Natural killer cell (primary cell): ENCODE data around the gene GSN. TPM values are rescaled to one million over a fixed set of nuclear protein-coding genes. Genes with fewer than 3 reads are reported as not detected.

Source experiments
- ATAC-seq, 3 donors: fragments of 150-1000 bp in 2 of 3; fragments of 200-7000 bp in 1 of 3; cut with Tn5 transposase; 1 replicate in 1 of 3; 2 replicates in 2 of 3; pipeline ENCODE4 v1.10.0; 2021; ENCODE audit warnings: mild to moderate bottlenecking in 2 of 3, moderate library complexity in 2 of 3
- DNase-seq, 2 donors: peaks; one replicate each; pipeline versions ENCODE4 v3.0.0 to v3.0.0-alpha.2; 2013 to 2021; ENCODE audit warnings: mixed read lengths in 1 of 2
- H3K27ac ChIP-seq: one replicate; pipeline ENCODE4 v1.5.1; 2013; ENCODE audit warnings: mild to moderate bottlenecking, low read length
- H3K27me3 ChIP-seq: one replicate; pipeline ENCODE4 v1.6.1; 2013; ENCODE audit warnings: low read length; ENCODE audit not compliant: control insufficient read depth, insufficient read depth
- H3K36me3 ChIP-seq: one replicate; pipeline ENCODE4 v1.6.1; 2013; ENCODE audit warnings: low read length; ENCODE audit not compliant: control insufficient read depth, insufficient read depth
- H3K4me1 ChIP-seq: one replicate; pipeline ENCODE4 v1.6.1; 2013; ENCODE audit warnings: low read length; ENCODE audit not compliant: control insufficient read depth, insufficient read depth
- H3K4me3 ChIP-seq: one replicate; pipeline ENCODE4 v1.5.1; 2013; ENCODE audit warnings: low read length
- H3K9me3 ChIP-seq: one replicate; pipeline ENCODE4 v1.6.1; 2013; ENCODE audit warnings: low read length; ENCODE audit not compliant: control insufficient read depth, insufficient read depth
- H3K27ac Mint-ChIP-seq, 2 donors: one replicate each; pipeline ENCODE4 v1.8.0; 2022; ENCODE audit warnings: mild to moderate bottlenecking in 2 of 2, mixed read lengths in 2 of 2, moderate library complexity in 1 of 2
- H3K27me3 Mint-ChIP-seq, 2 donors: one replicate each; pipeline ENCODE4 v1.8.0; 2022; ENCODE audit warnings: low read depth in 2 of 2, mixed read lengths in 2 of 2
- H3K36me3 Mint-ChIP-seq: one replicate; pipeline ENCODE4 v1.8.0; 2022; ENCODE audit warnings: mixed read lengths
- H3K4me1 Mint-ChIP-seq, 2 donors: one replicate each; pipeline ENCODE4 v1.8.0; 2022; ENCODE audit warnings: mixed read lengths in 2 of 2
- H3K4me3 Mint-ChIP-seq: one replicate; pipeline ENCODE4 v1.8.0; 2022; ENCODE audit warnings: mild to moderate bottlenecking, moderate library complexity, mixed read lengths
- H3K9me3 Mint-ChIP-seq, 2 donors: one replicate each; pipeline ENCODE4 v1.8.0; 2022; ENCODE audit warnings: mixed read lengths in 2 of 2
- CTCF ChIP-seq: fragments of 200-600 bp; IDR thresholded peaks from one replicate; pipeline ENCODE4 v1.8.0; 2022; ENCODE audit warnings: antibody characterized with exemption
- WGBS: methylation state at CpG from one replicate; pipeline ENCODE4 v1.1.7; 2013; ENCODE audit warnings: missing lambda C conversion rate; ENCODE audit not compliant: insufficient coverage; 5-methylcytosine and 5-hydroxymethylcytosine counted together
- intact Hi-C: fragments of 100-400 bp; cut with micrococcal nuclease; formaldehyde crosslinking; loops from one replicate; pipeline ENCODE4 v1.14.2; 2022
- total RNA-seq, 4 donors: library from RNA; stranded (reverse); fragments of 120-200 nt in 1 of 4; gene quantifications; one replicate each; pipeline versions ENCODE4 v1.2.3 to v1.2.4, GENCODE V29; 2013 to 2022

Gene GSN
- total RNA-seq, 3 donors from 2014 or later (not counting 1 experiment from before 2014, with no cell fraction given), result 92.9 to 103 (median 103) TPM

GRCh38 chr9:121278477-121279261, 10.7 kb downstream of the GSN start:
- no peaks in the 10 kb centered on the region for H3K27me3 Mint-ChIP-seq
- H3K9me3 Mint-ChIP-seq, result no peaks in the 10 kb centered on the region
- peaks cover 28% of the 10 kb centered on the region for H3K4me1 ChIP-seq
- peak; percentile 69 for TF ChIP-seq CTCF
- 45% methylated on average over 13 of the region's 13 CpGs for WGBS
- peak in 1 of 2 donors; percentile 58 for DNase-seq
- peaks cover 11% of the 10 kb centered on the region for H3K36me3 ChIP-seq
- H3K4me3 Mint-ChIP-seq, result no peak overlapping the region
- peak overlapping the region in 1 of 2 donors; percentile 80 for H3K27ac Mint-ChIP-seq
- no peak overlapping the region for H3K27ac ChIP-seq
- no peak overlapping the region for H3K4me3 ChIP-seq
- H3K36me3 Mint-ChIP-seq, result no peaks in the 10 kb centered on the region
- H3K4me1 Mint-ChIP-seq, result peaks cover 23 to 42% of the 10 kb centered on the region in 2 donors
- intact Hi-C loops, result no loop called here
- H3K9me3 ChIP-seq, result no peaks in the 10 kb centered on the region
- ATAC-seq, result peak; percentile 82 to 99 (median 98)
- no peaks in the 10 kb centered on the region for H3K27me3 ChIP-seq

DNA sequence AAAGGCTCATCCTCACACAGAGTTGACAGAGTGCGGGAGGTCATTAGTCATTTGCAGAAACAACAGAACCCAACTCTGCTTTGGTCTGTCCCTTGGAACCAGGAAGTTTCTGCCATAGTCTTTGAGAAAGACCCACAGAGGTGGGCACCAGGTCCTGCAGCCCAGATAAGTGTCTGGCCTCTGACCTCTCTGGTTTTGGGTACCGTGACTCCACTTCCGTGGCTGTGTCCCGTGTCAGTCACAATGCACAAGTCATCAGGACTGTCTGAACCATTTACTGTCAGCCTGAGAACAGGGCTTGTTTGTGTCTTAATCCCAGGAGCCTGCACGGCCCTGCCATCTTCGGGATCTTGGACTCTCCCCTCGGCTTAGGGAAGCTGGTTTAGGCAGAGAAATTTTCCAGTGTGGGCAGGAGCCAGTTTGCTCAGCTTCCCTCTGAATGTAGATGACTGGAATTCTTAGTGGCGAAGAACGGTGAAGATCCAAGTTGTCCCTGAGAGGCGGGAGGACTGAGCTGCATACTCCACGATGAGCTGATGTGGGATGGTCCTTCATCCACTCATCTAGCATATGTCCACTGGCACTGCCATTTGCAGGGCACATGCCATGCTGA, 11.9 kb downstream of the GSN start:
- Histone ChIP-seq H3K36me3 (peaks cover 11% of the 10 kb centered on the region), H3K27ac (no peak overlapping the region), H3K4me1 (peaks cover 30% of the 10 kb centered on the region), H3K9me3 (no peaks in the 10 kb centered on the region), H3K27me3 (no peaks in the 10 kb centered on the region), H3K4me3 (no peak overlapping the region)
- Mint-ChIP-seq H3K4me3 (no peak overlapping the region), H3K27me3 (no peaks in the 10 kb centered on the region), H3K4me1 (peaks cover 23 to 44% of the 10 kb centered on the region in 2 donors), H3K36me3 (no peaks in the 10 kb centered on the region), H3K27ac (no peak overlapping the region), H3K9me3 (no peaks in the 10 kb centered on the region)
- ATAC-seq (no peak), DNase-seq (no peak)
- intact Hi-C loops, result no loop called here
- TF ChIP-seq CTCF, result no peak
- 92% methylated on average over 11 of the region's 11 CpGs for WGBS

DNA sequence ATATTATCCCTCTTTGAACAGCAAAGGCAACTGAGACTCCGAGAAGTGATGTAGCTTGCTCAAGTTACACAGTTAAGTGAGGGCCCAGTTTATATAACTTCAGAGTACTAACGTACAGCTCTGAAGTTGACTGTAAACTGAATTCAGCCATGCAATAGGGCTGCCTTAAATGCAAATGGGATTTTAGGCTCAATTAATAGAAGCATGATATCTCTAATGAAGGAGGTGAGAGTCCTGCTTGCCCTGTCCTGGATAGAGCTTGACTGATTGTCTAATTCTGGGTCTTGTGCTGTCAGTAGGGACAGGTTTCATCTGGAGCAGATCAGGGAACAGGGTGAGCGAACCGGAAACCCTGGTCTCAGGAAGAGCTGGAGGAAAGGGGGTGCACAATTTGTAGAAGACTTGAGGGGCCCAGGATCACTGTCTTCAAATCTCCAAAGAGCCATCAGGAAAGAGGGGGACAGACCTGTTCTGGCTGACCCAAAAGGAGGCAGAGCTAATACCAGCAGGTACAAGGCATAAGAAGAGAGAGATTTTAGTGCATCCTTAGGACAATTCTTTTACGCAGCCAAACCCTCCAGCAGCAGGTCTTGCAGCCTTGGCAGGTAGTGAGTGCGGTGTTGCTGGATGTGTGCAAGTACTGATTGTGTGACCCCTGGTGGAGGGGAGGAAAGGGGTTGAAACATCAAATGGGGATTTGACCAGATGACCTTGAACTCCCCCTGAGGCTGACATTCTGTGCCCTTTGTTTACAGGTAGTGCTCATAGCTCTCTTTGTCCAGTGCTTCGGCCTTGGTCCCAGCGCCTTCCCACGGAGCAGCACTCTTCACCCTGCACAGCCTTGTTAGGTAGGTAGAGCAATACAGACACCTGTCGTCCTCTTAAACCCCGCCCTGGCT, 13.0 kb downstream of the GSN start:
- intact Hi-C loops, result no loop called here
- peaks cover 23 to 48% of the 10 kb centered on the region in 2 donors for H3K4me1 Mint-ChIP-seq
- WGBS, result 91% methylated on average over 11 of the region's 11 CpGs
- H3K4me1 ChIP-seq, result peaks cover 39% of the 10 kb centered on the region
- no peak overlapping the region for H3K27ac Mint-ChIP-seq
- no peak for ATAC-seq
- no peak overlapping the region for H3K4me3 Mint-ChIP-seq
- no peak overlapping the region for H3K27ac ChIP-seq
- no peaks in the 10 kb centered on the region for H3K27me3 ChIP-seq
- H3K36me3 Mint-ChIP-seq, result no peaks in the 10 kb centered on the region
- TF ChIP-seq CTCF, result no peak
- no peaks in the 10 kb centered on the region for H3K27me3 Mint-ChIP-seq
- no peak for DNase-seq
- H3K36me3 ChIP-seq, result peaks cover 11% of the 10 kb centered on the region
- no peaks in the 10 kb centered on the region for H3K9me3 ChIP-seq
- H3K4me3 ChIP-seq, result no peak overlapping the region
- no peaks in the 10 kb centered on the region for H3K9me3 Mint-ChIP-seq
